Fibroblast of gingiva (primary cell): ENCODE data around the gene MPP3.
A peak's percentile ranks its signal among the peaks of the same experiment; 100 is the strongest.
"Not testable (repeated sequence)": the region's sequence is repeated elsewhere in the genome, so short reads cannot be mapped to it uniquely, and the experiment has no call there.

ENCODE experiments used
- DNase-seq: peaks from one replicate; pipeline ENCODE4 v3.0.0-alpha.2; 2011; ENCODE audit warnings: low read depth

The MPP3 gene

GRCh38 chr17:43832976-43833829 is at the start of gene MPP3:
Gene MPP3 (minus strand): TSS chr17:43833146. CDS start chr17:43831906, 1,240 bp downstream.
- peak; percentile 71 for DNase-seq

GRCh38 chr17:43881758-43882505 is 49.0 kb upstream of the MPP3 start:
- no peak for DNase-seq

GRCh38 chr17:43881181-43881580 is 48.2 kb upstream of the MPP3 start:
- no peak for DNase-seq

- no peak for DNase-seq
Measured at GRCh38 chr17:43880420-43880991, 47.6 kb upstream of the MPP3 start.

GRCh38 chr17:43879723-43880419 is 46.9 kb upstream of the MPP3 start:
- DNase-seq = no peak

- peak; percentile 77 for DNase-seq
Measured at GRCh38 chr17:43878260-43879175, 45.6 kb upstream of the MPP3 start.

GRCh38 chr17:43877451-43878155 is 44.7 kb upstream of the MPP3 start:
- no peak for DNase-seq

- DNase-seq = no peak
Measured at GRCh38 chr17:43877031-43877430, 44.1 kb upstream of the MPP3 start.

GRCh38 chr17:43875476-43876147 is 42.7 kb upstream of the MPP3 start:
- no peak for DNase-seq

GRCh38 chr17:43874293-43874692 is 41.3 kb upstream of the MPP3 start:
- DNase-seq = no peak

GRCh38 chr17:43873815-43874214 is 40.9 kb upstream of the MPP3 start:
- DNase-seq = no peak

GRCh38 chr17:43873091-43873490 is 40.1 kb upstream of the MPP3 start:
- no peak for DNase-seq

GRCh38 chr17:43871946-43872690 is 39.2 kb upstream of the MPP3 start:
- no peak for DNase-seq

GRCh38 chr17:43869031-43869430 is 36.1 kb upstream of the MPP3 start:
- DNase-seq = not testable (repeated sequence)

- DNase-seq = no peak
Measured at GRCh38 chr17:43868226-43868994, 35.5 kb upstream of the MPP3 start.

GRCh38 chr17:43864161-43864984 is 31.4 kb upstream of the MPP3 start:
- no peak for DNase-seq

- no peak for DNase-seq
Measured at GRCh38 chr17:43861960-43862359, 29.0 kb upstream of the MPP3 start.
